Stimulated activated CD4-positive, alpha-beta T cell treated with anti-CD3 and anti-CD28 coated beads, Interleukin-1b, Interleukin-23, amount 100 ng/mL, for 4 hours (primary cell): Measurements from ENCODE around the gene IER5.
"Not testable (repeated sequence)": the region's sequence is repeated elsewhere in the genome, so short reads cannot be mapped to it uniquely, and the experiment has no call there.

Source experiments
- DNase-seq, 2 donors: peaks; one replicate each; pipeline ENCODE4 v3.0.0-alpha.2; 2020; ENCODE audit warnings: low read depth in 2 of 2

Gene IER5

GRCh38 chr1:181088079-181089016, at the start of gene IER5:
Gene IER5, plus strand, starts transcription at chr1:181088700. Its CDS starts 203 bp downstream, at chr1:181088903.
- DNase-seq, result peak; percentile 85 to 97

- DNase-seq, result no peak
Observed at GRCh38 chr1:181040284-181040865, 48.1 kb upstream of the IER5 start.

GRCh38 chr1:181043025-181043888, 45.2 kb upstream of the IER5 start:
- DNase-seq, result no peak

GRCh38 chr1:181044449-181044966, 44.0 kb upstream of the IER5 start:
- DNase-seq, result peak in 1 of 2 donors; percentile 17

GRCh38 chr1:181045946-181046345, 42.6 kb upstream of the IER5 start:
- not testable (repeated sequence) for DNase-seq

- DNase-seq, result no peak
Observed at GRCh38 chr1:181049378-181049777, 39.1 kb upstream of the IER5 start.

- no peak for DNase-seq
Observed at GRCh38 chr1:181050922-181051321, 37.6 kb upstream of the IER5 start.

GRCh38 chr1:181056560-181056959, 31.9 kb upstream of the IER5 start:
- DNase-seq, result no peak

GRCh38 chr1:181057079-181057478, 31.4 kb upstream of the IER5 start:
- no peak for DNase-seq

GRCh38 chr1:181059435-181059834, 29.1 kb upstream of the IER5 start:
- no peak for DNase-seq

GRCh38 chr1:181060066-181060465, 28.4 kb upstream of the IER5 start:
- DNase-seq, result no peak

- DNase-seq, result not testable (repeated sequence)
Observed at GRCh38 chr1:181060947-181061346, 27.6 kb upstream of the IER5 start.

- DNase-seq, result no peak
Observed at GRCh38 chr1:181061487-181061886, 27.0 kb upstream of the IER5 start.

GRCh38 chr1:181061891-181062835, 26.3 kb upstream of the IER5 start:
- peak in 1 of 2 donors; percentile 9 for DNase-seq

GRCh38 chr1:181062836-181063428, 25.6 kb upstream of the IER5 start:
- peak in 1 of 2 donors; percentile 15 for DNase-seq

GRCh38 chr1:181064011-181064623, 24.4 kb upstream of the IER5 start:
- DNase-seq, result no peak

- no peak for DNase-seq
Observed at GRCh38 chr1:181064702-181065101, 23.8 kb upstream of the IER5 start.

GRCh38 chr1:181073638-181074037, 14.9 kb upstream of the IER5 start:
- DNase-seq, result no peak

GRCh38 chr1:181075766-181076350, 12.6 kb upstream of the IER5 start:
- no peak for DNase-seq
